ENCODE data around the gene HSPA14.

GRCh38 chr10:14801723-14802122 is 36.4 kb upstream of the HSPA14 start:
- TF ChIP-seq GATA3 (IDR thresholded peaks at IDR 0.05; ENCODE audit: borderline replicate concordance) = no peak
- TF ChIP-seq EP300 (IDR thresholded peaks at IDR 0.05) = no peak
- TF ChIP-seq CHD2 (IDR thresholded peaks at IDR 0.05; ENCODE audit: low read length, partially characterized antibody) = no peak
- no peak for TF ChIP-seq CTCF (IDR thresholded peaks at IDR 0.05)
- TF ChIP-seq REST (IDR thresholded peaks at IDR 0.05) = no peak
- TF ChIP-seq PBX3 (IDR thresholded peaks at IDR 0.05) = no peak
- no peak for TF ChIP-seq FOSB (CRISPR knock-in tag; IDR thresholded peaks at IDR 0.05)
- no peak for TF ChIP-seq POLR2A (IDR thresholded peaks at IDR 0.05; ENCODE audit: low read length)
- no peak for TF ChIP-seq SMC3 (IDR thresholded peaks at IDR 0.05)
- TF ChIP-seq MAFK (IDR thresholded peaks at IDR 0.05; ENCODE audit: partially characterized antibody) = no peak
